Measurements from ENCODE around the gene CD3G.

- TF ChIP-seq CTCF (IDR thresholded peaks at IDR 0.05) (no peak), POLR2A (IDR thresholded peaks at IDR 0.05) (no peak), POLR2AphosphoS5 (IDR thresholded peaks at IDR 0.05) (no peak)
Measured at GRCh38 chr11:118304227-118304567, 39.9 kb upstream of the CD3G start.

All from breast epithelium (tissue), 3 donors.